ENCODE data around the gene C19orf44.

Gene C19orf44

DNA sequence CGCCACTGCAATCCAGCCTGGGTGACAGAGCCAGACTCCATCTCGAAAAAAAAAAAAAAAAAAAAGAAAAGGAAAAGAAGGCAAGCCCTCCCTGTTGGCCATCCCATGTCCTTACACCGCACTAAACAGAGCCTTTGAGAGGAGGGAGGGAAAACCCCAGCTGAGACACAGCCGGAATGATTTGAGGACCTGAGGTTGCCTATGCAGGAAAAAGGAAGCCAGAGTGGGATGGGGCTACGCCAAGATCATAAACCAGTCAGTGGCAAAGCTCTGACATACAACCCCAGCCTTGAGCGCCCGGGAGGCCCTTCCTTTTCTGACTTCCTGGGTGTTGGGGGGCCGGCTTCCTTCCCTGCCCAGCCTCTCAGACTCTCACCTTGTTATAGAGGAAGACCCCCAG lies 58.6 kb downstream of the C19orf44 start:
- H3K56ac ChIP-seq (ENCODE audit: low read length), result no peak overlapping the region
- H3K27me3 ChIP-seq (ENCODE audit: insufficient read depth, low read length, poor library complexity), result no peaks in the 10 kb centered on the region
- no peak overlapping the region for H3K9ac ChIP-seq (ENCODE audit: low read length)
- H3K4me3 ChIP-seq (ENCODE audit: low read length), result no peak overlapping the region
- H3K27ac ChIP-seq (ENCODE audit: low read depth, low read length), result no peak overlapping the region
- H3K4ac ChIP-seq (ENCODE audit: low read depth, low read length), result no peak overlapping the region
- no peak overlapping the region for H3K18ac ChIP-seq (ENCODE audit: low read length)
- no peaks in the 10 kb centered on the region for H3K79me2 ChIP-seq (ENCODE audit: control insufficient read depth, insufficient read depth, low read length)
- H3K23ac ChIP-seq (ENCODE audit: low read length), result no peak overlapping the region
- H2AK5ac ChIP-seq (ENCODE audit: low read length), result no peak overlapping the region
- H3K79me1 ChIP-seq (ENCODE audit: low read length), result no peaks in the 10 kb centered on the region
- no peak overlapping the region for H3K4me2 ChIP-seq (ENCODE audit: low read length)
- no peak overlapping the region for H4K5ac ChIP-seq (ENCODE audit: low read length)
- no peak overlapping the region for H2BK5ac ChIP-seq (ENCODE audit: low read length)
- no peak overlapping the region for H4K8ac ChIP-seq (ENCODE audit: low read depth, low read length)
- no CpG with 5 or more reads among the region's 8 CpGs for WGBS (ENCODE audit: extremely low coverage, insufficient coverage, low lambda C conversion rate)
- peaks cover 6% of the 10 kb centered on the region for H3K36me3 ChIP-seq (ENCODE audit: control insufficient read depth, insufficient read depth, low read length)
- H3K4me1 ChIP-seq (ENCODE audit: control insufficient read depth, low read depth, low read length), result no peaks in the 10 kb centered on the region
- no peak overlapping the region for H2BK15ac ChIP-seq (replicated peaks; ENCODE audit: low read depth)
- no peak for DNase-seq
- H2BK120ac ChIP-seq (ENCODE audit: low read depth, low read length), result no peak overlapping the region

- no peak overlapping the region for H2BK15ac ChIP-seq (replicated peaks; ENCODE audit: low read depth)
Observed at GRCh38 chr19:16559780-16560276, 63.6 kb downstream of the C19orf44 start.

GRCh38 chr19:16561382-16561781 lies 65.2 kb downstream of the C19orf44 start:
- Histone ChIP-seq H3K27me3 (ENCODE audit: insufficient read depth, low read length, poor library complexity) (no peaks in the 10 kb centered on the region), H3K4me2 (ENCODE audit: low read length) (no peak overlapping the region), H3K79me1 (ENCODE audit: low read length) (no peaks in the 10 kb centered on the region), H4K5ac (ENCODE audit: low read length) (no peak overlapping the region), H3K36me3 (ENCODE audit: control insufficient read depth, insufficient read depth, low read length) (peaks cover 16% of the 10 kb centered on the region), H3K4ac (ENCODE audit: low read depth, low read length) (no peak overlapping the region), H3K18ac (ENCODE audit: low read length) (no peak overlapping the region), H3K4me3 (ENCODE audit: low read length) (no peak overlapping the region), H3K9ac (ENCODE audit: low read length) (no peak overlapping the region), H4K8ac (ENCODE audit: low read depth, low read length) (no peak overlapping the region), H2AK5ac (ENCODE audit: low read length) (no peak overlapping the region), H3K23ac (ENCODE audit: low read length) (no peak overlapping the region), H3K4me1 (ENCODE audit: control insufficient read depth, low read depth, low read length) (no peaks in the 10 kb centered on the region), H3K27ac (ENCODE audit: low read depth, low read length) (no peak overlapping the region), H2BK5ac (ENCODE audit: low read length) (no peak overlapping the region), H3K79me2 (ENCODE audit: control insufficient read depth, insufficient read depth, low read length) (no peaks in the 10 kb centered on the region), H2BK120ac (ENCODE audit: low read depth, low read length) (no peak overlapping the region), H3K56ac (ENCODE audit: low read length) (no peak overlapping the region), H2BK15ac (replicated peaks; ENCODE audit: low read depth) (no peak overlapping the region)
- DNase-seq, result no peak
- no CpG with 5 or more reads among the region's 8 CpGs for WGBS (ENCODE audit: extremely low coverage, insufficient coverage, low lambda C conversion rate)

More at GRCh38 chr19:16559780-16560276, 63.6 kb downstream of the C19orf44 start:
- Histone ChIP-seq H3K9ac (ENCODE audit: low read length) (no peak overlapping the region), H3K23ac (ENCODE audit: low read length) (no peak overlapping the region), H3K36me3 (ENCODE audit: control insufficient read depth, insufficient read depth, low read length) (peaks cover 12% of the 10 kb centered on the region), H2AK5ac (ENCODE audit: low read length) (no peak overlapping the region), H3K4ac (ENCODE audit: low read depth, low read length) (no peak overlapping the region), H3K18ac (ENCODE audit: low read length) (no peak overlapping the region), H3K27ac (ENCODE audit: low read depth, low read length) (no peak overlapping the region), H2BK5ac (ENCODE audit: low read length) (no peak overlapping the region), H3K4me1 (ENCODE audit: control insufficient read depth, low read depth, low read length) (no peaks in the 10 kb centered on the region), H2BK120ac (ENCODE audit: low read depth, low read length) (no peak overlapping the region), H4K8ac (ENCODE audit: low read depth, low read length) (no peak overlapping the region), H3K79me2 (ENCODE audit: control insufficient read depth, insufficient read depth, low read length) (no peaks in the 10 kb centered on the region), H3K27me3 (ENCODE audit: insufficient read depth, low read length, poor library complexity) (no peaks in the 10 kb centered on the region), H3K79me1 (ENCODE audit: low read length) (no peaks in the 10 kb centered on the region), H3K56ac (ENCODE audit: low read length) (no peak overlapping the region), H3K4me2 (ENCODE audit: low read length) (no peak overlapping the region), H3K4me3 (ENCODE audit: low read length) (no peak overlapping the region), H4K5ac (ENCODE audit: low read length) (no peak overlapping the region)
- peak; percentile 12 for DNase-seq
- whole genome bisulfite sequencing (ENCODE audit: extremely low coverage, insufficient coverage, low lambda C conversion rate), result no CpG with 5 or more reads among the region's 10 CpGs

- no CpG with 5 or more reads among the region's 6 CpGs for WGBS (ENCODE audit: extremely low coverage, insufficient coverage, low lambda C conversion rate)
- H3K79me1 ChIP-seq (ENCODE audit: low read length), result no peaks in the 10 kb centered on the region
- H3K36me3 ChIP-seq (ENCODE audit: control insufficient read depth, insufficient read depth, low read length), result peaks cover 14% of the 10 kb centered on the region
- H3K4me1 ChIP-seq (ENCODE audit: control insufficient read depth, low read depth, low read length), result no peaks in the 10 kb centered on the region
- H3K4ac ChIP-seq (ENCODE audit: low read depth, low read length), result no peak overlapping the region
- no peak overlapping the region for H3K4me2 ChIP-seq (ENCODE audit: low read length)
- no peak overlapping the region for H4K5ac ChIP-seq (ENCODE audit: low read length)
- no peak overlapping the region for H3K56ac ChIP-seq (ENCODE audit: low read length)
- no peak overlapping the region for H3K23ac ChIP-seq (ENCODE audit: low read length)
- H2BK15ac ChIP-seq (replicated peaks; ENCODE audit: low read depth), result no peak overlapping the region
- no peak overlapping the region for H4K8ac ChIP-seq (ENCODE audit: low read depth, low read length)
- H2BK5ac ChIP-seq (ENCODE audit: low read length), result no peak overlapping the region
- DNase-seq, result no peak
- H3K4me3 ChIP-seq (ENCODE audit: low read length), result no peak overlapping the region
- H2BK120ac ChIP-seq (ENCODE audit: low read depth, low read length), result no peak overlapping the region
- H3K18ac ChIP-seq (ENCODE audit: low read length), result no peak overlapping the region
- H3K27ac ChIP-seq (ENCODE audit: low read depth, low read length), result no peak overlapping the region
- no peak overlapping the region for H2AK5ac ChIP-seq (ENCODE audit: low read length)
- H3K27me3 ChIP-seq (ENCODE audit: insufficient read depth, low read length, poor library complexity), result no peaks in the 10 kb centered on the region
- H3K9ac ChIP-seq (ENCODE audit: low read length), result no peak overlapping the region
- H3K79me2 ChIP-seq (ENCODE audit: control insufficient read depth, insufficient read depth, low read length), result no peaks in the 10 kb centered on the region
Observed at GRCh38 chr19:16562608-16563025, 66.4 kb downstream of the C19orf44 start.

GRCh38 chr19:16564842-16565241 lies 68.6 kb downstream of the C19orf44 start:
- Histone ChIP-seq H2BK15ac (replicated peaks; ENCODE audit: low read depth) (no peak overlapping the region), H3K4me3 (ENCODE audit: low read length) (no peak overlapping the region), H3K4me2 (ENCODE audit: low read length) (no peak overlapping the region), H3K79me1 (ENCODE audit: low read length) (peaks cover 2% of the 10 kb centered on the region), H4K8ac (ENCODE audit: low read depth, low read length) (no peak overlapping the region), H3K56ac (ENCODE audit: low read length) (no peak overlapping the region), H4K5ac (ENCODE audit: low read length) (no peak overlapping the region), H2AK5ac (ENCODE audit: low read length) (no peak overlapping the region), H3K4me1 (ENCODE audit: control insufficient read depth, low read depth, low read length) (no peaks in the 10 kb centered on the region), H3K18ac (ENCODE audit: low read length) (no peak overlapping the region), H2BK5ac (ENCODE audit: low read length) (no peak overlapping the region), H2BK120ac (ENCODE audit: low read depth, low read length) (no peak overlapping the region), H3K23ac (ENCODE audit: low read length) (no peak overlapping the region), H3K79me2 (ENCODE audit: control insufficient read depth, insufficient read depth, low read length) (peaks cover 4% of the 10 kb centered on the region), H3K4ac (ENCODE audit: low read depth, low read length) (no peak overlapping the region), H3K36me3 (ENCODE audit: control insufficient read depth, insufficient read depth, low read length) (peaks cover 13% of the 10 kb centered on the region), H3K27ac (ENCODE audit: low read depth, low read length) (no peak overlapping the region), H3K9ac (ENCODE audit: low read length) (no peak overlapping the region), H3K27me3 (ENCODE audit: insufficient read depth, low read length, poor library complexity) (no peaks in the 10 kb centered on the region)
- DNase-seq, result no peak
- no CpG with 5 or more reads among the region's 7 CpGs for WGBS (ENCODE audit: extremely low coverage, insufficient coverage, low lambda C conversion rate)

GRCh38 chr19:16566161-16566560 lies 70.0 kb downstream of the C19orf44 start:
- Histone ChIP-seq H2BK5ac (ENCODE audit: low read length) (no peak overlapping the region), H3K56ac (ENCODE audit: low read length) (no peak overlapping the region), H3K23ac (ENCODE audit: low read length) (no peak overlapping the region), H3K4me2 (ENCODE audit: low read length) (no peak overlapping the region), H3K79me2 (ENCODE audit: control insufficient read depth, insufficient read depth, low read length) (peaks cover 12% of the 10 kb centered on the region), H3K4me3 (ENCODE audit: low read length) (no peak overlapping the region), H3K4ac (ENCODE audit: low read depth, low read length) (no peak overlapping the region), H3K9ac (ENCODE audit: low read length) (no peak overlapping the region), H3K27ac (ENCODE audit: low read depth, low read length) (no peak overlapping the region), H4K5ac (ENCODE audit: low read length) (no peak overlapping the region), H2AK5ac (ENCODE audit: low read length) (no peak overlapping the region), H3K79me1 (ENCODE audit: low read length) (peaks cover 9% of the 10 kb centered on the region), H4K8ac (ENCODE audit: low read depth, low read length) (no peak overlapping the region), H3K18ac (ENCODE audit: low read length) (no peak overlapping the region), H3K4me1 (ENCODE audit: control insufficient read depth, low read depth, low read length) (peaks cover 2% of the 10 kb centered on the region), H3K36me3 (ENCODE audit: control insufficient read depth, insufficient read depth, low read length) (peaks cover 13% of the 10 kb centered on the region), H3K27me3 (ENCODE audit: insufficient read depth, low read length, poor library complexity) (no peaks in the 10 kb centered on the region), H2BK15ac (replicated peaks; ENCODE audit: low read depth) (no peak overlapping the region), H2BK120ac (ENCODE audit: low read depth, low read length) (no peak overlapping the region)
- no peak for DNase-seq
- WGBS (ENCODE audit: extremely low coverage, insufficient coverage, low lambda C conversion rate), result no CpG with 5 or more reads among the region's 10 CpGs

Data from mesendoderm (in vitro differentiated cells).